Stimulated activated naive CD8-positive, alpha-beta T cell treated with anti-CD3 and anti-CD28 coated beads, Interleukin-15, amount 100 ng/mL, for 72 hours (primary cell): ENCODE data around the gene BRICD5.

Experiments used
- ATAC-seq: fragments of 150-1000 bp; cut with Tn5 transposase; 2 replicates; pipeline ENCODE4 v1.10.0; 2021; ENCODE audit warnings: mild to moderate bottlenecking, moderate library complexity
- DNase-seq, 2 donors: peaks; one replicate each; pipeline ENCODE4 v3.0.0; 2021 to 2022
- H3K27ac Mint-ChIP-seq, 2 donors: one replicate each; pipeline ENCODE4 v1.8.0; 2022; ENCODE audit warnings: mild to moderate bottlenecking in 2 of 2, mixed read lengths in 2 of 2, moderate library complexity in 2 of 2
- H3K27me3 Mint-ChIP-seq: one replicate; pipeline ENCODE4 v1.8.0; 2022; ENCODE audit warnings: mixed read lengths
- H3K4me1 Mint-ChIP-seq: one replicate; pipeline ENCODE4 v1.8.0; 2022; ENCODE audit warnings: mild to moderate bottlenecking, mixed read lengths
- H3K4me3 Mint-ChIP-seq, 2 donors: one replicate each; pipeline ENCODE4 v1.8.0; 2022; ENCODE audit warnings: mild to moderate bottlenecking in 2 of 2, mixed read lengths in 2 of 2, moderate library complexity in 1 of 2
- H3K9me3 Mint-ChIP-seq, 2 donors: one replicate each; pipeline ENCODE4 v1.8.0; 2022; ENCODE audit warnings: mixed read lengths in 2 of 2

Gene BRICD5

GRCh38 chr16:2186064-2186463 is 24.6 kb downstream of the BRICD5 start:
- H3K27ac Mint-ChIP-seq = no peak overlapping the region
- no peak for ATAC-seq

DNA sequence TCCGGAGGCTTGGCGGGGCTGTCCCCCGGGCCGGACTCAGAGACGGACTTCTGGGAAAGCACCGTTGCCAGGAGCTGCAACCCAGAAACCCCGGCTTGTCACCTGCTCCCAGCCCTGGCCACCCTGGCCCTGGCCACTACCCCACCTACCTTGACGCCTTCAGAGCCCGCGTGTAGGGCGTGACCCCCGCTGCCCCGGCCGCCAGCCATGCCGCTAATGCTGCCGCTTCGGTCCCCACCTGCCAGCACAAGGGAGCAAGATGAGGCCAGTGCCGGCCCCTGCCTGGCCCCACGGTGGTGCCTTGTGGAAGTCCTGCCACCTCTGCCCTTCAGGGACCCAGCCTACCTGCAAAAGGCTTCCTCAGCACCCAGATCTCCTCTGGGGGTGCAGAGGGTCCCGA is 25.7 kb downstream of the BRICD5 start:
- no peaks in the 10 kb centered on the region for H3K4me1 Mint-ChIP-seq
- DNase-seq = no peak
- H3K27ac Mint-ChIP-seq = no peak overlapping the region
- no peak for ATAC-seq
- H3K4me3 Mint-ChIP-seq = no peak overlapping the region
- H3K27me3 Mint-ChIP-seq = no peaks in the 10 kb centered on the region
- H3K9me3 Mint-ChIP-seq = no peaks in the 10 kb centered on the region

More at GRCh38 chr16:2186064-2186463, 24.6 kb downstream of the BRICD5 start:
- DNase-seq = no peak
- no peaks in the 10 kb centered on the region for H3K4me1 Mint-ChIP-seq
- H3K9me3 Mint-ChIP-seq = no peaks in the 10 kb centered on the region
- H3K27me3 Mint-ChIP-seq = no peaks in the 10 kb centered on the region
- H3K4me3 Mint-ChIP-seq = no peak overlapping the region

DNA sequence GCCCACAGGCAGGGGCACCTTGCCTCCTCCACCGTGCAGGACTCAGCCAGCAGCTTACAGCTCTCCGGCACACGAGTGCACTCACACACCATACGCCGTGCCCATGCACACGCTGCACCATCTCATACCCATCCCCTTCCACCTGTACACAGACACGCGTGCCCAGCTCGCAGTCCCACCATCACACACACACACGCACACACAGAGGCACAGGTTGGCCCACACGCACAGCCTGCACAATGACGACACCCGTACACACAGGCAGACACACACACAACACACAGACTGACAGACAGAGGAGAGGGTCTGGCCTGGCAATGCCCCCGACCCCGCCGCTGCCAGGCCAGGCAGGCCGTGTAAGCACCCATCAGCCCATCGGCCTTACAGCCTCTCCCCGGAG is 26.3 kb downstream of the BRICD5 start:
- H3K9me3 Mint-ChIP-seq = no peaks in the 10 kb centered on the region
- ATAC-seq = no peak

DNA sequence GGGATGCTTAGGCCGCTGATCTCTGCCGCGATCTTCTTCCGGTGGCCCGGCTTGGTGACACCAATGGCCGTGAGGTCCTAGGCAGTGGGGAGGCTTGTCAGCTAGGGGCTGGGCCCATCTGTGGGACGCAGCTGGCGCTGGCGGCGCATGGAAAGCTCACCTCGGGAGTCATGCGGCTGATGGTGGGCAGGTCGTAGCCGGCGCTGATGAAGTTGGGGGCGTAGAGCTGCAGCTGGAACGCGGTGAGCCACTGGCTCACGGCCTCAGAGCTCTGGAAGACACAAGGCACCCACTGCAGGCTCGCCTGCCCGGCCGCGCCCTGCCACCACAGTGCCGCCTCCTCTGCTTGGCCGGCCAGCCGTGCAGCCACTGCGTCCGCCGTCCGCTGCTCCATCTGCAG is 27.0 kb downstream of the BRICD5 start:
- Mint-ChIP-seq H3K27me3 (no peaks in the 10 kb centered on the region), H3K4me1 (no peaks in the 10 kb centered on the region), H3K9me3 (no peaks in the 10 kb centered on the region), H3K4me3 (no peak overlapping the region), H3K27ac (peak overlapping the region in 1 of 2 donors; percentile 44)
- no peak for ATAC-seq
- DNase-seq = no peak

More for the DNA sequence above, 26.3 kb downstream of the BRICD5 start:
- Mint-ChIP-seq H3K4me1 (no peaks in the 10 kb centered on the region), H3K4me3 (no peak overlapping the region), H3K27me3 (no peaks in the 10 kb centered on the region), H3K27ac (no peak overlapping the region)
- DNase-seq = no peak

GRCh38 chr16:2181952-2182351 is 28.7 kb downstream of the BRICD5 start:
- H3K27ac Mint-ChIP-seq = no peak overlapping the region

GRCh38 chr16:2180962-2181923 is 29.4 kb downstream of the BRICD5 start:
- no peak overlapping the region for H3K4me3 Mint-ChIP-seq
- H3K9me3 Mint-ChIP-seq = no peaks in the 10 kb centered on the region
- no peaks in the 10 kb centered on the region for H3K4me1 Mint-ChIP-seq
- no peaks in the 10 kb centered on the region for H3K27me3 Mint-ChIP-seq
- DNase-seq = no peak
- no peak for ATAC-seq
- no peak overlapping the region for H3K27ac Mint-ChIP-seq

More at GRCh38 chr16:2181952-2182351, 28.7 kb downstream of the BRICD5 start:
- ATAC-seq (no peak), DNase-seq (no peak)
- Mint-ChIP-seq H3K9me3 (no peaks in the 10 kb centered on the region), H3K4me3 (no peak overlapping the region), H3K4me1 (no peaks in the 10 kb centered on the region), H3K27me3 (no peaks in the 10 kb centered on the region)

- no peaks in the 10 kb centered on the region for H3K9me3 Mint-ChIP-seq
- H3K27ac Mint-ChIP-seq = no peak overlapping the region
- H3K27me3 Mint-ChIP-seq = no peaks in the 10 kb centered on the region
- no peak overlapping the region for H3K4me3 Mint-ChIP-seq
- DNase-seq (no peak), ATAC-seq (peak; percentile 18)
- no peaks in the 10 kb centered on the region for H3K4me1 Mint-ChIP-seq
Observed at GRCh38 chr16:2180461-2180860, 30.2 kb downstream of the BRICD5 start.

DNA sequence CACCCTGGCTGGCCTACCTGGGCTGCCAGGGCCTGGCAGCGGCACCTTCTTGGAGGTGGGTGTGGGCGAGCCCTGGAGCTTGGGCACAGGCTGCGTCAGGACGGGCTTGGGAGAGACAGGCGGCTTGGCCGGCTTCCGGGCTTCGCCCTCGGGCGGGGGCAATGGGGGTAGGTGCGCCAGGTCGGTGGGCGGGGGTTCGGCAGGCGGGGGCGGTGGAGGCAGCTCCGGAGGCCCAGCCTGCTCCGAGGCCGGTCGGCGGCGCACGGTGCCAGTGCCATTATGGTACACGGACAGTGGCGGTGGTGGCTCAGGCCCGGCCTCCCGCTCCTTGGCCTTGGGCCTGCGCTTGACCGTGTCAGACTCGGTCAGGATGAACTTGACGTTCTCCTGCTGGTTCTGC is 31.1 kb downstream of the BRICD5 start:
- no peaks in the 10 kb centered on the region for H3K4me1 Mint-ChIP-seq
- H3K27ac Mint-ChIP-seq = no peak overlapping the region
- ATAC-seq (no peak), DNase-seq (no peak)
- H3K27me3 Mint-ChIP-seq = no peaks in the 10 kb centered on the region
- no peaks in the 10 kb centered on the region for H3K9me3 Mint-ChIP-seq
- H3K4me3 Mint-ChIP-seq = no peak overlapping the region

DNA sequence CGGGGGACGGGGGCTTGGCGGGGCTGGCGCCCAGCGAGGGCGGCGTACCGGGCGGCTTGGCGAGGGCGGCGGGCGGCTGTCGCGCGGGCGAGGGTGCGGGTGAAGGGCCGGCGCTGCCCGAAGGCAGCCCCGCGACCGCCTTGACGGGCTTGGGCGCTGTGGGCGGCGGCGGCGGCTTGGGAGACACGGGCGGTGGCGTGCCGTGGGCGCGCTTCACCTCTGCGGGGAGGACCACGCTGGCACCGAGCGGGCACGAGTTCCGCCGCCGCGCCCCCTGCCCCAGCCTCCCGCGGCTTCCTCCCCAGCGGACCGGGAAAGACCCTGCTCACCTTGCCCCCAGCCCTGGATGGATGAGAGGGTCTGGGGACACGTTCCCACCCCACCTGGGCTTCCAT is 31.6 kb downstream of the BRICD5 start:
- no peak overlapping the region for H3K4me3 Mint-ChIP-seq
- no peaks in the 10 kb centered on the region for H3K27me3 Mint-ChIP-seq
- ATAC-seq = no peak

GRCh38 chr16:2178321-2179106 is 32.1 kb downstream of the BRICD5 start:
- ATAC-seq (peak; percentile 44), DNase-seq (no peak)
- H3K27me3 Mint-ChIP-seq = no peaks in the 10 kb centered on the region
- no peak overlapping the region for H3K4me3 Mint-ChIP-seq
- H3K27ac Mint-ChIP-seq = no peak overlapping the region
- no peaks in the 10 kb centered on the region for H3K9me3 Mint-ChIP-seq
- H3K4me1 Mint-ChIP-seq = no peaks in the 10 kb centered on the region

More for the DNA sequence above, 31.6 kb downstream of the BRICD5 start:
- H3K9me3 Mint-ChIP-seq = no peaks in the 10 kb centered on the region
- no peak overlapping the region for H3K27ac Mint-ChIP-seq
- DNase-seq = no peak
- H3K4me1 Mint-ChIP-seq = no peaks in the 10 kb centered on the region

DNA sequence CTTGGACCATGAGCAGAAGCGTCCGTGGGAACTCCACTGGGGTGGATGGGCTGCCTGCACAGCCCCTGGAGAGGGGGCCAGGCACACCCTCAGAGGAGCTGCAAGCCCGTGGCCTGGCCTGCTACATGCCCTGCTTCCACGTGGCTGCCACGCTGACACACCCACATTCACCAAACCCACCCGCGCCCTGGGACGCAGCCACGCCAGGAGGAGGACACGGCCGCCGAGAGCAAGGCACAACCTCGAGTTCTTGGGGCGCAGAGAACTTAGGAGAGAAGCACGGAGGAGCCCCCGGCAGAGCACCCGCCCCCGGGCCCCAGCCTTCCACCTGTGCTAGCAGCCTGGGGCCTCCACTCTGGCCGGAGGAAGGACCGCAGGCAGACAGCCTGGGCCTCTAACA is 33.1 kb downstream of the BRICD5 start:
- Mint-ChIP-seq H3K4me3 (no peak overlapping the region), H3K4me1 (no peaks in the 10 kb centered on the region), H3K9me3 (no peaks in the 10 kb centered on the region), H3K27ac (no peak overlapping the region), H3K27me3 (no peaks in the 10 kb centered on the region)
- DNase-seq (no peak), ATAC-seq (no peak)

GRCh38 chr16:2177101-2177500 is 33.6 kb downstream of the BRICD5 start:
- H3K27ac Mint-ChIP-seq = no peak overlapping the region
- DNase-seq = no peak
- H3K4me1 Mint-ChIP-seq = no peaks in the 10 kb centered on the region
- H3K9me3 Mint-ChIP-seq = no peaks in the 10 kb centered on the region
- H3K4me3 Mint-ChIP-seq = no peak overlapping the region
- ATAC-seq = no peak
- H3K27me3 Mint-ChIP-seq = no peaks in the 10 kb centered on the region

GRCh38 chr16:2176047-2176446 is 34.6 kb downstream of the BRICD5 start:
- no peaks in the 10 kb centered on the region for H3K4me1 Mint-ChIP-seq
- no peak overlapping the region for H3K27ac Mint-ChIP-seq
- DNase-seq (no peak), ATAC-seq (no peak)
- no peak overlapping the region for H3K4me3 Mint-ChIP-seq
- H3K9me3 Mint-ChIP-seq = no peaks in the 10 kb centered on the region
- H3K27me3 Mint-ChIP-seq = no peaks in the 10 kb centered on the region

DNA sequence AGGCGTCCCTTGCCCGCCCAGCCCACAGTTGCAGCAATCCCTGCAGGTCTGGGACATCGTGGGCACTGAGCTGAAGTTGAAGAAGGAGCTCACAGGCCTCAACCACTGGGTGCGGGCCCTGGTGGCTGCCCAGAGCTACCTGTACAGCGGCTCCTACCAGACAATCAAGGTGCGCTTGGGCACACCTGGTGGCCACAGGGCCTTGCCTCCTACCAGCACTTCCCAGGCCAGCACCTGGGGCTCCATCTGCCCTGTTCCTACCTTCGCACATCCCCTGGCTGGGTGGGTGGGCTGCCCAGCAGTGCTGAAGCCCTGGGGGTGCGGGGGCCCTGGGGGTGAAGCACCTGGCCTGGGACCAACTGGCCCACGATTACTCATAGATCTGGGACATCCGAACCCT is 35.2 kb downstream of the BRICD5 start:
- no peak overlapping the region for H3K4me3 Mint-ChIP-seq
- ATAC-seq (no peak), DNase-seq (no peak)
- no peaks in the 10 kb centered on the region for H3K9me3 Mint-ChIP-seq
- no peak overlapping the region for H3K27ac Mint-ChIP-seq
- no peaks in the 10 kb centered on the region for H3K27me3 Mint-ChIP-seq
- H3K4me1 Mint-ChIP-seq = no peaks in the 10 kb centered on the region

GRCh38 chr16:2174396-2175131 is 36.1 kb downstream of the BRICD5 start:
- Mint-ChIP-seq H3K27ac (peak overlapping the region in 1 of 2 donors; percentile 59), H3K4me3 (no peak overlapping the region), H3K4me1 (no peaks in the 10 kb centered on the region), H3K9me3 (no peaks in the 10 kb centered on the region), H3K27me3 (no peaks in the 10 kb centered on the region)
- DNase-seq (no peak), ATAC-seq (no peak)
